HG02938 (cell line): Measurements from ENCODE around the gene CHST11.

Source experiments
- ATAC-seq: cut with Tn5 transposase; IDR thresholded peaks from one replicate; pipeline ENCODE4 v1.9.1; 2021; ENCODE audit warnings: mild to moderate bottlenecking, moderate library complexity; ENCODE audit not compliant: unreplicated experiment

The CHST11 gene

GRCh38 chr12:104427547-104427938, 29.2 kb upstream of the CHST11 start:
- no peak for ATAC-seq

- no peak for ATAC-seq
Measured at GRCh38 chr12:104433061-104433460, 23.7 kb upstream of the CHST11 start.

GRCh38 chr12:104434129-104434528, 22.6 kb upstream of the CHST11 start:
- no peak for ATAC-seq

- no peak for ATAC-seq
Measured at GRCh38 chr12:104435175-104435574, 21.6 kb upstream of the CHST11 start.

DNA sequence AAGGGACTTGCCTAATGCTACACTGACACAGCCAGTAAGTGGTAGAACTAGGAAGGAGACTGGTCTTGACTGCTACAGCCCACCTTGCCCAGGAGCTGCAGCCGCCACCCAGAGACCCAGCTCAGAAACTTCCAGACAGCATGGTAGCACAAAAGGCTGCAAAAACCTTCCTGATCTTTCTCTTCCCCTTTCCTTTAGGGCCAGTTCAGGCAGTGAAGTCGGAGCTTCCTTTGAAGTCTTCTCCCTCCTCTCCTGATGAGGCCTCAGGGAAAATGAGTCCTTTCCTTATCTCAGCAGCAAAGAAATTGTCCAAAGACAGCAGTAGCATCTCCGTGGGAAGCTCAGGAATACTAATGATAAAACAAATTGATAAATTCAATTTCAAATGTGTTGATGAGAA, 21.0 kb upstream of the CHST11 start:
- no peak for ATAC-seq

GRCh38 chr12:104436790-104437189, 20.0 kb upstream of the CHST11 start:
- ATAC-seq: no peak

GRCh38 chr12:104438134-104438533, 18.6 kb upstream of the CHST11 start:
- ATAC-seq: no peak

DNA sequence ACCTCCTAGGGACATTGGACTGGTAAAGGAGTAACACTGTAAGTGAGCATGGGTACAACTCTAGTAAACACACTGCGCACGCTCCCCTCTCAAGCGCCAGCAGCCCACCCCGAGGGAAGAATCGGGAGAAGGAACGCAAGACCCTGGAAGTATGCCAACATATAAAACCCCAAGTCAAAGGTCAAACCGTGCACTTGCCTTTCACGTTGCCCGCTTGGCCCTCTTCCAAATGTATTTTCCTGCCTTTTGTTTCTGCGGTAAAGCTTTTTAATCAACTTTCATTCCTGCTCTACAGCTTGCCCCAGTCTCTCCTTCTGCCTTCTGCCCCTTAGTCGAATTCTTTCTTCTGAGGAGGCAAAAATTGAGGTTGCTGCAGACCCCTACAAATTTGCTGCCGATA, 17.6 kb upstream of the CHST11 start:
- no peak for ATAC-seq

- no peak for ATAC-seq
Measured at GRCh38 chr12:104443008-104443407, 13.7 kb upstream of the CHST11 start.

DNA sequence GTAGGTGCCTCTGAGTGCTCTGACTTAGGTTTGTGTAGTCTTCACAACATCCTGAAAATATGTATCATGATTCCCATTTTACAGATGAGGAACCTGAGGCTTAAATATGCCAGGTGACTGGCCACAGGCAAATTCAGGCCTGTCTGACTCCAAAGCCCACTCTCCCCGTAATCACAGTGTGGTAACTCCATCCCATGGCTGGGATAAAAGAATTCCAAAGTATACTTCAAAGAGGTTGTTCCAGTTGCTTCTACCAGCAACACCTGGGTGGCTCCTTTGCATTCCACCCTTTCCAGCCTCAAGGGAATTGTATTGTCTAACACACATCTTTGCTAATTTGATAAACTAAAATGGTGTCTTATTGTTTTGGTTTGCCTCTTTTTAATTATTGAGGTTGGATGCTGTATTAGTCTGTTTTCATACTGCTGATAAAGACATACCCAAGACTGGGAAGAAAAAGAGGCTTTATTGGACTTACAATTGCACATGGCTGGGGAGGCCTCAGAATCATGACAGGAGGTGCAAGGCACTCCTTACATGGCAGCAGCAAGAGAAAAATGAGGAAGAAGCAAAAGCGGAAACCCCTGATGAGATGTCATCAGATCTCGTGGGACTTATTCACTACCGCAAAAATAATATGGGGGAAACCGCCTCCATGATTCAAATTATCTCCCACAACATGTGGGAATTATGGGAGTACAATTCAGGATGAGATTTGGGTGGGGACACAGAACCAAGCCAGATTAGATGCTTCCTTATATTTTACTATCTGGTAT, 9.9 kb upstream of the CHST11 start:
- no peak for ATAC-seq

DNA sequence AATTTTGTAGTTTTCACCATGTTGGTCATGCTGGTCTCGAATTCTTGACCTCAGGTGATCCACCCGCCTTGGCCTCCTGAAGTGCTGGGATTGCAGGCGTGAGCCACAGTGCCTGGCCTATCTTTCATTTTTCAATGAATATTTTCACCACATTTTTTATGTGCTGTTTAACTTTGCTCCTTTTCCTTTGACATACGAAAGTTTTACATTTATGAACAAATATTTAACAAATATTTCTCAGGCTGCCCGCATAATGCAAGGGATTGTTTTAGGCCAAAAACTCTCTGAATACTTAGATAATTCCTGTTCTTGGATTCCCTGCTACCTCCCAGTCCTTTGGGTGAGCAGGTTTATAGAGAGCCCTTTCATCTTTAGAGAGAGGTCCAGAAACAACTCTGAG, 8.7 kb upstream of the CHST11 start:
- no peak for ATAC-seq

- ATAC-seq: no peak
Measured at GRCh38 chr12:104448451-104448850, 8.3 kb upstream of the CHST11 start.

DNA sequence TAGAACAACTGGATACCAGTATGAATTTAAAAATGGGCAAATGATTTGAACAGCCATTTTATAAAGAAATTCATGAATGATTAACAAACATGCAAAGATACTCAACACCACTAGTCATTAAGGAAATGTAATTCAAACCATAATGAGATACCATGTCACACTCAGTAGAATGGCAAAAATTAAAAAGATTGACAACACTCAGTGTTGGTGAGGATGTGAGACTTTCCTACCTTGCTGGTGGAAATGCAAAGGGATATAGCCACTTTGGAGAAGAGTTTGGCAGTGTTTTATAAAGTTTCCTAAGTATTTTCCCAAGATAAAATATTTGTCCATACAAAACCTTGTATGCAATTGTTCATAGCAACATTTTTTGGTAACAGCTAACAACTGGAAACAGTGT, 6.0 kb upstream of the CHST11 start:
- ATAC-seq: no peak

- ATAC-seq: no peak
Measured at GRCh38 chr12:104452087-104452486, 4.7 kb upstream of the CHST11 start.

- ATAC-seq: no peak
Measured at GRCh38 chr12:104453133-104453532, 3.6 kb upstream of the CHST11 start.

DNA sequence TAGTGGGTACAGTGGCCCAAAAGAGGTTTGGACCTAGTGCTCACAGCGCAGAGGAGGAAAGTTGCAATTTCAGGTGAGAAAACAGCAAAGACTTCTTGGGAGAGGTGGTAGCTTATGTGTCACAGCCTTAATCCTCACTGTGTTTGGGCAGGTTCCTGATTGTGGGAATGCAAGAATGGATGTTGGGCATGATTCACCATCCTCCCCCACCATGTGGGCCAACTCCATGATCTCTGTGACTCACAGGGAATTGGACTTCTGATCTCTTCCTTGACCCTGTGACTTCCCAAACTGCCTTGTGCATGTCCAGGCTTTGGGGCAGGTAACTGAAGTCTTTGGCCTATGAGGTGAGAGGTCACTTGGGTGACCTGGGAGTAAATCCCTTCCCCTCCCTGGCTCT, 1.8 kb upstream of the CHST11 start:
- no peak for ATAC-seq

GRCh38 chr12:104455578-104456416, 951 bp upstream of the CHST11 start:
- no peak for ATAC-seq

GRCh38 chr12:104456950-104457745, 400 bp downstream of the CHST11 start:
- peak; percentile 25 for ATAC-seq

GRCh38 chr12:104457746-104458693, 1.3 kb downstream of the CHST11 start:
- ATAC-seq: no peak

DNA sequence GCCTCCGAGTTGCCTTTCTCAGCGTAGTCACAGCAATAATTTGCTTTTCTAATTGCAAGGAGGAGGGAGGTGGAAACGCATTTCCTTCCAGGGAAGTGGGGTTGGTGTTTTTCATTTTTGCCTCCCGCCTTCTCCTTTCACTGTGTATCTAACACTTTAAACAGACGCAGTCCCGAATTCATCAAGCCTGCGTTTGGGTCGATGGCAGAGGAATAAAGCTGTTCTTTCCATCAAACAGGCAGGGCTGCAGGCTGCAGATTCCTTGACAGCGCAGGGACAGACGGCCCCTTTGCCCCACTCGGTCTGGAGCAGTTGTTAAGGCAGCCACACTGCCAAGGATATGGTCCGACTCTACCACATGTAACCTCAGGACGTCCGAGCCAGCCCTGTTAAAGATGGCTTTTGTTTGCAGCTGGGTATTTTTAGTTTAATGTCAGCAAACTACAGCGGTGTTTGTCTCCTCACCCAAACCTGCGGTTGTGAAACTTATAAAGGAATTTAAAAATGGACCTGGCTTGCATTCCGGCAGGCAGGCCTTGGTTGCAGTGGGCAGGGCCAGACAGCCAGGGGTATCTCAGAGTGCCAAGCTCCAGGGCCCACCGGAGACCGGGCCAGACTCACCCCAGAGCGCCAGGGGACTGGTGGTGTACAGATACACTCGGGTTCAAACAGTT, 2.1 kb downstream of the CHST11 start:
- ATAC-seq: no peak
